OCI-LY3 (cell line): ENCODE data around the gene YPEL1.
A peak's percentile ranks its signal among the peaks of the same experiment; 100 is the strongest.

Experiments used
- H2AFZ ChIP-seq: fragments of 200-600, 300-600 bp; shearing (Covaris generic); 2 replicates; pipeline ENCODE4 v1.6.0; 2014; ENCODE audit warnings: antibody characterized with exemption, low read depth, low read length
- H3K27ac ChIP-seq: fragments of 200-600, 300-600 bp; sonication (generic); 2 replicates; pipeline ENCODE4 v1.5.1; 2014; ENCODE audit warnings: mild to moderate bottlenecking, low read length, moderate library complexity, mixed read lengths
- H3K27me3 ChIP-seq: fragments of 200-600, 300-600 bp; sonication (generic); 2 replicates; pipeline ENCODE4 v1.6.1; 2014; ENCODE audit warnings: low read depth, low read length, mixed read lengths
- H3K36me3 ChIP-seq: fragments of 200-600, 300-600 bp; sonication (generic); replicated peaks from 2 replicates; pipeline ENCODE3; 2014; ENCODE audit warnings: low read depth, low read length, mixed read lengths
- H3K4me1 ChIP-seq: fragments of 300-600, 200-600 bp; sonication (generic); 2 replicates; pipeline ENCODE4 v1.6.1; 2014; ENCODE audit warnings: low read length, mixed read lengths
- H3K4me2 ChIP-seq: fragments of 200-600, 300-600 bp; sonication (generic); 2 replicates; pipeline ENCODE4 v1.6.1; 2014; ENCODE audit warnings: low read length, mixed read lengths
- H3K4me3 ChIP-seq: fragments of 300-600, 200-600 bp; sonication (generic); 2 replicates; pipeline ENCODE4 v1.5.1; 2014; ENCODE audit warnings: antibody characterized with exemption, mild to moderate bottlenecking, low read length, moderate library complexity
- H3K79me2 ChIP-seq: fragments of 300-600, 200-600 bp; shearing (Covaris generic); 2 replicates; pipeline ENCODE4 v1.6.1; 2014; ENCODE audit warnings: mild to moderate bottlenecking, low read length, mixed read lengths
- H3K9ac ChIP-seq: fragments of 300-600, 200-600 bp; shearing (Covaris generic); 2 replicates; pipeline ENCODE4 v1.6.0; 2014; ENCODE audit warnings: mild to moderate bottlenecking, low read length, moderate library complexity
- H3K9me3 ChIP-seq: fragments of 200-600, 300-600 bp; shearing (Covaris generic); 2 replicates; pipeline ENCODE4 v1.6.1; 2014; ENCODE audit warnings: low read length, mixed read lengths; ENCODE audit not compliant: insufficient read depth
- H4K20me1 ChIP-seq: fragments of 200-600, 300-600 bp; sonication (generic); 2 replicates; pipeline ENCODE4 v1.6.1; 2016; ENCODE audit warnings: low read length, mixed read lengths; ENCODE audit not compliant: insufficient read depth
- CTCF ChIP-seq: fragments of 200-600, 300-600 bp; sonication (generic); IDR thresholded peaks from 2 replicates; pipeline ENCODE4 v1.5.1; 2014; ENCODE audit warnings: antibody characterized with exemption, low read length, low read depth
- EZH2phosphoT487 ChIP-seq: fragments of 200-600 bp; shearing (Covaris generic); IDR thresholded peaks from 2 replicates; pipeline ENCODE4 v1.6.1; 2018; ENCODE audit warnings: antibody characterized with exemption, mixed run types, low read depth

Gene YPEL1

GRCh38 chr22:21650823-21651520 lies 84.6 kb downstream of the YPEL1 start:
- H3K79me2 ChIP-seq: peaks cover 13% of the 10 kb centered on the region
- H3K9me3 ChIP-seq: no peaks in the 10 kb centered on the region
- H4K20me1 ChIP-seq: no peaks in the 10 kb centered on the region
- H3K4me2 ChIP-seq: peak overlapping the region; percentile 87
- TF ChIP-seq EZH2phosphoT487 (no peak), CTCF (no peak)
- no peaks in the 10 kb centered on the region for H3K27me3 ChIP-seq
- H3K4me1 ChIP-seq: peaks cover 21% of the 10 kb centered on the region
- H3K36me3 ChIP-seq: peaks cover 18% of the 10 kb centered on the region
- H3K27ac ChIP-seq: peak overlapping the region; percentile 72
- peak overlapping the region; percentile 79 for H3K4me3 ChIP-seq
- H3K9ac ChIP-seq: peak overlapping the region; percentile 90
- peak overlapping the region; percentile 82 for H2AFZ ChIP-seq

GRCh38 chr22:21650280-21650679 lies 85.3 kb downstream of the YPEL1 start:
- H3K36me3 ChIP-seq: peaks cover 18% of the 10 kb centered on the region
- H3K4me2 ChIP-seq: no peak overlapping the region

More at GRCh38 chr22:21650280-21650679, 85.3 kb downstream of the YPEL1 start:
- TF ChIP-seq EZH2phosphoT487 (no peak), CTCF (no peak)
- no peaks in the 10 kb centered on the region for H3K9me3 ChIP-seq
- no peak overlapping the region for H3K27ac ChIP-seq
- no peaks in the 10 kb centered on the region for H4K20me1 ChIP-seq
- H2AFZ ChIP-seq: no peak overlapping the region
- no peaks in the 10 kb centered on the region for H3K27me3 ChIP-seq
- H3K4me1 ChIP-seq: peaks cover 26% of the 10 kb centered on the region
- no peak overlapping the region for H3K4me3 ChIP-seq
- peaks cover 13% of the 10 kb centered on the region for H3K79me2 ChIP-seq
- no peak overlapping the region for H3K9ac ChIP-seq
